ENCODE measurements around the gene NOP53.
"Not testable (repeated sequence)": the region's sequence is repeated elsewhere in the genome, so short reads cannot be mapped to it uniquely, and the experiment has no call there.

The NOP53 gene

DNA sequence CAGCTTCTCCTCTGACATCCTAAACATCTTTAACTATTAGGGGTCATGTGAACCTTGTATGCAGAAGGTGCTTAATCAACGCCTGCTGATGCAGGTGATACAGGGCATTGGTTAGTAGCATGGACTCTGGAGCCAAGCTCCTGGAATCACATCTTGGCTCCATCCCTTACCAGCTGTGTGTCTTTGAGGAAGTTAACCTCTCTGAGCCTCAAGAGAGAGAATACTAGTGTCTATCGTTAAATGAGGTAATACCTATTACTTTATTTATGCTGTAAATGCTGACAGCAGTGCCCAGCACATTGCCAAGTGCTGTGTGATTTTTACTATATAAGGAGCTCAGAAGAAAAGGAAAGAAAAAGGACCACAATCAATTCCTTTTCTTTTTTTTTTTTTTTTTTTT is 22.0 kb downstream of the NOP53 start:
- TF ChIP-seq, protein P1, sequence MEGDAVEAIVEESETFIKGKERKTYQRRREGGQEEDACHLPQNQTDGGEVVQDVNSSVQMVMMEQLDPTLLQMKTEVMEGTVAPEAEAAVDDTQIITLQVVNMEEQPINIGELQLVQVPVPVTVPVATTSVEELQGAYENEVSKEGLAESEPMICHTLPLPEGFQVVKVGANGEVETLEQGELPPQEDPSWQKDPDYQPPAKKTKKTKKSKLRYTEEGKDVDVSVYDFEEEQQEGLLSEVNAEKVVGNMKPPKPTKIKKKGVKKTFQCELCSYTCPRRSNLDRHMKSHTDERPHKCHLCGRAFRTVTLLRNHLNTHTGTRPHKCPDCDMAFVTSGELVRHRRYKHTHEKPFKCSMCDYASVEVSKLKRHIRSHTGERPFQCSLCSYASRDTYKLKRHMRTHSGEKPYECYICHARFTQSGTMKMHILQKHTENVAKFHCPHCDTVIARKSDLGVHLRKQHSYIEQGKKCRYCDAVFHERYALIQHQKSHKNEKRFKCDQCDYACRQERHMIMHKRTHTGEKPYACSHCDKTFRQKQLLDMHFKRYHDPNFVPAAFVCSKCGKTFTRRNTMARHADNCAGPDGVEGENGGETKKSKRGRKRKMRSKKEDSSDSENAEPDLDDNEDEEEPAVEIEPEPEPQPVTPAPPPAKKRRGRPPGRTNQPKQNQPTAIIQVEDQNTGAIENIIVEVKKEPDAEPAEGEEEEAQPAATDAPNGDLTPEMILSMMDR (IDR thresholded peaks at IDR 0.05; ENCODE audit: low read length, missing control alignments): no peak
- no peak overlapping the region for H3K4me3 ChIP-seq (replicated peaks; ENCODE audit: low read depth, low read length)
- no peak for DNase-seq (ENCODE audit: low read depth)

DNA sequence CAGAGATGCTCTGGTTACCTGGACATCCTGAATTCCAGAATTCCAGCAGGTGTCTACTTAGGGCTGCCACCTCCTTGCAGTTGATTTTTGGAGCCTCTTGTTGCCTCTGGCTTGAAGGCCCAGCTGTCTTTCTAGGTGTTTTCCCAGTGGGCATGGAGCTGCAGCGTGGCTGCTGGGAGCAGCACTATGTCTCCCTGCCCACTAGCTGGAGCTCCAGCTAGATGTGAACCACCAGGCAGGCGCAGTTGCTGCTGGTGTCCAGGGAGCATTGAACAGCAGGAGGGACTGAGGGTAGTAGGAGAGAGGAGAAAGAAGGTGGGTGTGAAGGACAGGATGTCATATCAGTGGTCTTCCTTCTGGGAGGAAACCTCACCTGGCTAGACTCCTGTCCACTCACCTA is 23.3 kb downstream of the NOP53 start:
- H3K4me3 ChIP-seq (replicated peaks; ENCODE audit: low read depth, low read length): no peak overlapping the region
- no peak for DNase-seq (ENCODE audit: low read depth)
- TF ChIP-seq, protein P1 (IDR thresholded peaks at IDR 0.05; ENCODE audit: low read length, missing control alignments): no peak

DNA sequence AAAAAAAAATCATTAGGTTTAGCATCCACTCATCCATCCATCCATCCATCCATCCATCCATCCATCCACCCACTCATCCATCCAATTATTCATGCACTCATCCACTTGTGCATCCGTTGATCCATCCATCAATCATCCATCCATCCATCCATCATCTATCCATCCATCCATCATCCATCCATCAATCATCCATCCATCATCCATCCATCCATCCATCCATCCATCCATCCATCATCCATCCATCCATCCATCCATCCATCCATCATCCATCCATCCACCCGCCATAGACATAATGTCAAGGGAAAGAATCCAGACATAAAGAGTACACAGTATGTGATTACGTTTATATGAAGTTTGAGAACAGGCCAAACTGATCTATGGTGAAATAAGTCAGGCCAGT is 24.2 kb downstream of the NOP53 start:
- DNase-seq (ENCODE audit: low read depth): no peak
- TF ChIP-seq, protein P1 (IDR thresholded peaks at IDR 0.05; ENCODE audit: low read length, missing control alignments): no peak
- H3K4me3 ChIP-seq (replicated peaks; ENCODE audit: low read depth, low read length): no peak overlapping the region

DNA sequence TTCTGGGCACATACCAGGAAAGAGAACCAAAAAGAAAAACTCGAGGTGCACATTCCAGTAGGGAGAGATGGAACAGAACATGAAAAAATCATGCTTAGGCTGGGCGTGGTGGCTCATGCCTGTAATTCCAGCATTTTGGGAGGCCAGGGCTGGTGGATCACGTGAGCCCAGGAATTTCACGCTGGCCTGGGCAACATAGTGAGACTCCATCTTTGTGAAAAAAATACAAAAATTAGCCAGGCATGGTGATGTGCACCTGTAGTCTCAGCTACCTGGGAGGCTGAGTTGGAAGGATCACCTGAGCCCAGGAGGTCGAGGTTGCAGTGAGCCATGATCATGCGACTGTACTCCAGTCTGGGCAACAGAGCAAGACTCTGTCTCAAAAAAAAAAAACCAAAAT is 25.9 kb downstream of the NOP53 start:
- not testable (repeated sequence) for DNase-seq (ENCODE audit: low read depth); H3K4me3 ChIP-seq (replicated peaks; ENCODE audit: low read depth, low read length)

DNA sequence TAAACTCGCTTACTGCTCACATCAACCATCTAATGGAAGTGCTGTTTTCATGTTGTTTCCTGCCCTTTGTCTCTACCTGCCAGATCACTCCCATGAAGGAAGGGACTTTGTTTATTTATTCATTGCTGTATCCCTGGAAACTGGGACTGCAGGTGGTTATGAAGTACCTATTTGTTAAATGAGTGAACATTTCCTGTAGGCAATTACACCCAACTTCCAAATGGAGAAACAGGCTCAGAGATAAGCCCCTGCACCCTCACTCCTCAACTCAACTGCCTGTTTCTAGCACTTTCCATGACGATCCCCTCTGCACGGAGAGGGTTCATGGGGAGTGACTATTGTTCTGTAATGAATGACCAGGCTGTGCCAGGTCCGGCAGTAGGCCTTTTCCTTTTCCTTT is 31.2 kb downstream of the NOP53 start:
- H3K4me3 ChIP-seq (replicated peaks; ENCODE audit: low read depth, low read length): no peak overlapping the region
- DNase-seq (ENCODE audit: low read depth): no peak
- TF ChIP-seq, protein P1 (IDR thresholded peaks at IDR 0.05; ENCODE audit: low read length, missing control alignments): no peak

DNA sequence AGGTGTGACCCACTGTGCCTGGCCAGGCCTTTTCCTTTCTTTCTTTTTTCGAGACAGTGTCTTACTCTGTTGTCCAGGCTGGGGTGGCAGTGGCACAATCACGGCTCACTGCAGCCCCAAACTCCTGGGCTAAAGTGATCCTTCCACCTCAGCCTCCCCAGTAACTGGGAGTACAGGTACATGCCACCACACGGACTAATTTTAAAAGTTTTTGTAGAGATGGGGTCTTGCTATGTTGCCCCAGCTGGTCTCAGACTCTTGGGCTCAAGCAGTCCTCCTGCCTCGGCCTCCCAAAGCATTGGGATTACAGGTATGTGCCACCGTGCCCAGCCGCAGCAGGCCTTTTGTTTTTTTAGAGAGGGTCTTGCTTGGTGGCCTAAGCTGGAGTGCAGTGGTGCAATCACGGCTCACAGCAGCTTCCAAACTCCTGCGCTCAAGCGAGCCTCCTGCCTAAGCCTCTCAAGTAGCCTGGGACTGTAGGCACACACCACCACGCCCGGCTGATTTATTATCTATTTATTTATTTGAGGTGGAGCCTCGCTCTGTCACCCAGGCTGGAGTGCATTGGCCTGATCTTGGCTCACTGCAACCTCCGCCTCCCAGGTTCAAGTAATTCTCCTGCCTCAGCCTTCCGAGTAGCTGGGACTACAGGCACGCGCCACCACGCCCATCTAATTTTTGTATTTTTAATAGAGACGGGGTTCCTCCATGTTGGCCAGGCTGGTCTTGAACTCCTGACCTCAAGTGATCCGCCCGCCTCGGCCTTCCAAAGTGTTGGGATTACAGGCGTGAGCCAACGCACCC is 32.1 kb downstream of the NOP53 start:
- peak overlapping the region; percentile 93 for H3K4me3 ChIP-seq (replicated peaks; ENCODE audit: low read depth, low read length)
- DNase-seq (ENCODE audit: low read depth): not testable (repeated sequence)

DNA sequence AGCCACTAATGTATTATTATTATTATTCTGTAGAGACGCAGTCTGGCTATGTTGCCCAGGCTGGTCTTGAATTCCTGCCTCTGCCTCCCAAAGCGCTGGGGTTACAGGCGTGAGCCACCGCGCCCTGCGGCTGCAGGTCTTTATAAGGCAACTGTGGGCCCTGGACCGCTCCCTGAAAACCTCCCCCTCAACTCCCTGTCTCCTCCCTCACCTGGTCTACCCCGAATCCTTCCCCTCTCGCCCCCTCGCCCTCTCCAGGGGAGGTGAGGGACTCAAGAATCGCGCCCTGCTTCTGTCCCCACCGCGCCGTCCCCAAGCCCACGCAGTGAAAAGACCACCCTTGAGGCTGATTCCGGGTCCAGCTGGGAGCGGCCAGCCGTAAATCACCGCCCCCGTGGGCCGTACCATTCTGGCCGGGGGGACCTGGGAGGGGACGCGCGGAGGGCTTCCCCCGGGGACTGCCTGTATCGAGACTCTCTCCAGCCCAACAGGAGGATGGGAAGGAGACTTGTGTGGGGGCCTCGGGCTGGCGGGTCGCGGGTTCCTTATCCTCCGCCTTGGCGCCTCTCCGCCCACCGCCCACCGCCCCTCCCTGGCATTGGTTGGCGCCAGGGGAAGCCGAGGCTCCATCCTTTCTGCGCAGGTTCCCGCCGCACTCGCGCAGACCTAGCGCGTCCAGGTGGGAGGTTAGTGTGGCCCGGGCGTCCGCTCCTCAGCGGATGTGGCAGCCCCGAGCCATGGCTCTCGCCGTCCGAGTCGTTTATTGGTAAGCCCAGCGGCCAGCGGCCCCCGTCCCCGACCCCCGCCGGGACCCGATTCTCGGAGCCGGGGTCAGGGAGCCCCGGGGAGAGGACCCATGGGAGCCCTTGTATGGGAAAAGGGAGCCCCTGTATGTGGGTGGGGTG is 33.0 kb downstream of the NOP53 start, which contains the start of gene SELENOW:
Gene SELENOW (plus strand): TSS at position 655 of the 905 bp plus-strand sequence. CDS start 83 bp downstream, at position 738.
- TF ChIP-seq, protein P1 (IDR thresholded peaks at IDR 0.05; ENCODE audit: low read length, missing control alignments): no peak
- peak within 1 kb of the TSS; percentile 93 for H3K4me3 ChIP-seq (replicated peaks; ENCODE audit: low read depth, low read length)
- peak; percentile 65 for DNase-seq (ENCODE audit: low read depth)
